Measurements from ENCODE around the gene HRAS.

Gene HRAS

GRCh38 chr11:504053-504993 is 31.1 kb downstream of the HRAS start:
- no peak for TF ChIP-seq CTCF (conservative IDR thresholded peaks at IDR 0.05; ENCODE audit: low read length)
- no peak overlapping the region for H2AFZ ChIP-seq (ENCODE audit: low read length)
- H3K4me3 ChIP-seq (ENCODE audit: low read length, poor library complexity, severe bottlenecking) = peak overlapping the region; percentile 100
- H3K36me3 ChIP-seq (ENCODE audit: insufficient read depth, low read length) = peaks cover 14% of the 10 kb centered on the region; the same call in 1 of the 2 replicates
- peaks cover 9% of the 10 kb centered on the region for H3K4me1 ChIP-seq (ENCODE audit: insufficient read depth, low read length, poor library complexity, severe bottlenecking)
- no peaks in the 10 kb centered on the region for H3K9me2 ChIP-seq (replicated peaks; ENCODE audit: low read depth, low read length)
- peaks cover 40% of the 10 kb centered on the region for H3K79me2 ChIP-seq (ENCODE audit: insufficient read depth, low read length)
- peak overlapping the region; percentile 95 for H3K4me2 ChIP-seq (ENCODE audit: low read depth, low read length, poor library complexity, severe bottlenecking)
- peaks cover 13% of the 10 kb centered on the region for H4K20me1 ChIP-seq (ENCODE audit: insufficient read depth, low read length, poor library complexity, severe bottlenecking)
- peak overlapping the region; percentile 97 for H3K9ac ChIP-seq (ENCODE audit: low read depth, low read length, poor library complexity, severe bottlenecking)
- no peaks in the 10 kb centered on the region for H3K9me3 ChIP-seq (ENCODE audit: insufficient read depth, low read depth, low read length)
- H3F3A ChIP-seq (ENCODE audit: low read depth) = peaks cover 5% of the 10 kb centered on the region; the same call in 1 of the 2 replicates
- no peaks in the 10 kb centered on the region for H3K27me3 ChIP-seq (ENCODE audit: insufficient read depth, low read length, poor library complexity, severe bottlenecking)

GRCh38 chr11:503179-503981 is 32.0 kb downstream of the HRAS start:
- Histone ChIP-seq H4K20me1 (ENCODE audit: insufficient read depth, low read length, poor library complexity, severe bottlenecking) (peaks cover 13% of the 10 kb centered on the region), H2AFZ (ENCODE audit: low read length) (no peak overlapping the region), H3K9ac (ENCODE audit: low read depth, low read length, poor library complexity, severe bottlenecking) (no peak overlapping the region)

More at GRCh38 chr11:503179-503981, 32.0 kb downstream of the HRAS start:
- no peaks in the 10 kb centered on the region for H3K9me3 ChIP-seq (ENCODE audit: insufficient read depth, low read depth, low read length)
- no peak overlapping the region for H3K4me3 ChIP-seq (ENCODE audit: low read length, poor library complexity, severe bottlenecking)
- peaks cover 9% of the 10 kb centered on the region for H3K4me1 ChIP-seq (ENCODE audit: insufficient read depth, low read length, poor library complexity, severe bottlenecking)
- peaks cover 5% of the 10 kb centered on the region; the same call in 1 of the 2 replicates for H3F3A ChIP-seq (ENCODE audit: low read depth)
- no peak overlapping the region for H3K4me2 ChIP-seq (ENCODE audit: low read depth, low read length, poor library complexity, severe bottlenecking)
- no peaks in the 10 kb centered on the region for H3K9me2 ChIP-seq (replicated peaks; ENCODE audit: low read depth, low read length)
- TF ChIP-seq EZH2phosphoT487 (IDR thresholded peaks at IDR 0.05; ENCODE audit: borderline replicate concordance) (no peak), CTCF (conservative IDR thresholded peaks at IDR 0.05; ENCODE audit: low read length) (no peak)
- H3K36me3 ChIP-seq (ENCODE audit: insufficient read depth, low read length) = peaks cover 24% of the 10 kb centered on the region; the same call in 1 of the 2 replicates
- peaks cover 40% of the 10 kb centered on the region for H3K79me2 ChIP-seq (ENCODE audit: insufficient read depth, low read length)
- H3K27me3 ChIP-seq (ENCODE audit: insufficient read depth, low read length, poor library complexity, severe bottlenecking) = no peaks in the 10 kb centered on the region
